Glutamatergic neuron (in vitro differentiated cells): ENCODE measurements around the gene MS4A4A. TPM values are rescaled to one million over a fixed set of nuclear protein-coding genes. Genes with fewer than 3 reads are reported as not detected.

Source experiments
- DNase-seq: peaks from one replicate; pipeline ENCODE4 v3.0.0; 2022
- H3K27ac Mint-ChIP-seq: one replicate; pipeline ENCODE4 v1.8.0; 2020; ENCODE audit warnings: mild to moderate bottlenecking, mixed read lengths, inconsistent platforms; ENCODE audit not compliant: unreplicated experiment
- H3K27me3 Mint-ChIP-seq: one replicate; pipeline ENCODE4 v1.8.0; 2020; ENCODE audit warnings: mild to moderate bottlenecking, moderate library complexity, mixed read lengths, inconsistent platforms; ENCODE audit not compliant: unreplicated experiment
- H3K36me3 Mint-ChIP-seq: one replicate; pipeline ENCODE4 v1.8.0; 2020; ENCODE audit warnings: mild to moderate bottlenecking, mixed read lengths, inconsistent platforms; ENCODE audit not compliant: unreplicated experiment
- H3K4me1 Mint-ChIP-seq: one replicate; pipeline ENCODE4 v1.8.0; 2020; ENCODE audit warnings: mild to moderate bottlenecking, low read depth, mixed read lengths, inconsistent platforms; ENCODE audit not compliant: unreplicated experiment
- H3K4me3 Mint-ChIP-seq: one replicate; pipeline ENCODE4 v1.8.0; 2020; ENCODE audit warnings: mild to moderate bottlenecking, mixed read lengths, inconsistent platforms; ENCODE audit not compliant: unreplicated experiment
- H3K9me3 Mint-ChIP-seq: one replicate; pipeline ENCODE4 v1.8.0; 2020; ENCODE audit warnings: mild to moderate bottlenecking, moderate library complexity, mixed read lengths, inconsistent platforms; ENCODE audit not compliant: unreplicated experiment
- total RNA-seq: library from RNA; stranded (reverse); fragmentation: NEBNext Ultra II Directional; extraction: Animal tissue kit (Norgen Biotek cat#: 25700); gene quantifications from one replicate; pipeline ENCODE4 v1.2.1, GENCODE V29; 2021; ENCODE audit not compliant: unreplicated experiment
- TF ChIP-seq, protein P1 (sequence below): fragments of 200-600 bp; sonication (generic); IDR thresholded peaks from one replicate; pipeline ENCODE4 v1.5.0; 2021; ENCODE audit not compliant: partially characterized antibody, unreplicated experiment

Gene MS4A4A
- total RNA-seq, 1 donor from 2014 or later = not detected

DNA sequence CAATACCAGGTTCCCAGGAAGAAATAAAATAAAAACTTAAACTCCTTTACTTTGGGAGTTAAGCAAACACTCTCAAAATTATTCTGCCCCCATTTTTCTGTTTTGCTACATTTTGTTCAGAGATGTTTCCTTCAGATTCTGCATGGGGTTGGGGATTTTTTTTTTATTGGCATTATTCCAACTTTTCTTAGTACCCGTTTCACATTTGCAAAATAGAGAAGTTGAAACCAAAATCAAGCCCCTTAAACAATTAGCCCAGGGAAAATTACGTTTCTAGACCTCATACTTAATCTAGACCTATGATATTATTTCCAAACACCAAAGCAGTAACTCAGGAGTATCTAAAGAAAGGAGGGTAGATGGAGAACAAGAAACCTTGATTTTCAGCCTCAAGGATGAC, 77.3 kb downstream of the MS4A4A start:
- Mint-ChIP-seq H3K36me3 (peaks cover 4% of the 10 kb centered on the region), H3K27me3 (no peaks in the 10 kb centered on the region), H3K4me1 (no peaks in the 10 kb centered on the region), H3K9me3 (peaks cover 6% of the 10 kb centered on the region), H3K27ac (no peak overlapping the region), H3K4me3 (no peak overlapping the region)
- TF ChIP-seq, protein P1, sequence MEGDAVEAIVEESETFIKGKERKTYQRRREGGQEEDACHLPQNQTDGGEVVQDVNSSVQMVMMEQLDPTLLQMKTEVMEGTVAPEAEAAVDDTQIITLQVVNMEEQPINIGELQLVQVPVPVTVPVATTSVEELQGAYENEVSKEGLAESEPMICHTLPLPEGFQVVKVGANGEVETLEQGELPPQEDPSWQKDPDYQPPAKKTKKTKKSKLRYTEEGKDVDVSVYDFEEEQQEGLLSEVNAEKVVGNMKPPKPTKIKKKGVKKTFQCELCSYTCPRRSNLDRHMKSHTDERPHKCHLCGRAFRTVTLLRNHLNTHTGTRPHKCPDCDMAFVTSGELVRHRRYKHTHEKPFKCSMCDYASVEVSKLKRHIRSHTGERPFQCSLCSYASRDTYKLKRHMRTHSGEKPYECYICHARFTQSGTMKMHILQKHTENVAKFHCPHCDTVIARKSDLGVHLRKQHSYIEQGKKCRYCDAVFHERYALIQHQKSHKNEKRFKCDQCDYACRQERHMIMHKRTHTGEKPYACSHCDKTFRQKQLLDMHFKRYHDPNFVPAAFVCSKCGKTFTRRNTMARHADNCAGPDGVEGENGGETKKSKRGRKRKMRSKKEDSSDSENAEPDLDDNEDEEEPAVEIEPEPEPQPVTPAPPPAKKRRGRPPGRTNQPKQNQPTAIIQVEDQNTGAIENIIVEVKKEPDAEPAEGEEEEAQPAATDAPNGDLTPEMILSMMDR = no peak
- DNase-seq = no peak

Other genes starting within 250 kb of the MS4A4A start
- gene OOSP2, start 240.3 kb upstream of the MS4A4A start, total RNA-seq = not detected
- gene MS4A3, start 224.0 kb upstream of the MS4A4A start, total RNA-seq = not detected
- not detected for gene MS4A2, start 192.0 kb upstream of the MS4A4A start, total RNA-seq
- not detected for gene MS4A6A, start 97.6 kb upstream of the MS4A4A start, total RNA-seq
- not detected for gene MS4A4E, start 37.5 kb upstream of the MS4A4A start, total RNA-seq
- not detected for gene MS4A6E, start 46.6 kb downstream of the MS4A4A start, total RNA-seq
- gene MS4A7, start 97.9 kb downstream of the MS4A4A start, total RNA-seq = not detected
- not detected for gene MS4A14, start 115.8 kb downstream of the MS4A4A start, total RNA-seq
- gene MS4A5, start 148.9 kb downstream of the MS4A4A start, total RNA-seq = not detected
- not detected for gene MS4A1, start 175.2 kb downstream of the MS4A4A start, total RNA-seq
- gene MS4A12, start 212.1 kb downstream of the MS4A4A start, total RNA-seq = not detected
- not detected for gene MS4A13, start 234.7 kb downstream of the MS4A4A start, total RNA-seq